HG02588 (cell line): Measurements from ENCODE around the gene RPL19.

Experiments used
- ATAC-seq: cut with Tn5 transposase; IDR thresholded peaks from one replicate; pipeline ENCODE4 v1.9.1; 2021; ENCODE audit warnings: mild to moderate bottlenecking, moderate library complexity; ENCODE audit not compliant: unreplicated experiment

Gene RPL19

GRCh38 chr17:39222866-39223834, 23.1 kb downstream of the RPL19 start:
- ATAC-seq, result no peak

- ATAC-seq, result no peak
Observed at GRCh38 chr17:39223907-39224777, 24.1 kb downstream of the RPL19 start.

GRCh38 chr17:39224778-39225307, 24.8 kb downstream of the RPL19 start:
- no peak for ATAC-seq

- no peak for ATAC-seq
Observed at GRCh38 chr17:39225308-39225958, 25.4 kb downstream of the RPL19 start, which contains the start of gene STAC2. TSS of gene STAC2 (minus strand) at chr17:39225945. CDS start at chr17:39225502, 443 bp downstream.

- no peak for ATAC-seq
Observed at GRCh38 chr17:39225959-39226683, 26.0 kb downstream of the RPL19 start.

GRCh38 chr17:39227364-39227919, 27.4 kb downstream of the RPL19 start:
- ATAC-seq, result no peak

- ATAC-seq, result no peak
Observed at GRCh38 chr17:39229274-39229913, 29.3 kb downstream of the RPL19 start.

- no peak for ATAC-seq
Observed at GRCh38 chr17:39230361-39230760, 30.3 kb downstream of the RPL19 start.

- no peak for ATAC-seq
Observed at GRCh38 chr17:39231091-39231561, 31.0 kb downstream of the RPL19 start.

GRCh38 chr17:39231591-39232551, 31.8 kb downstream of the RPL19 start:
- ATAC-seq, result no peak

- ATAC-seq, result no peak
Observed at GRCh38 chr17:39235555-39236449, 35.7 kb downstream of the RPL19 start.

- ATAC-seq, result no peak
Observed at GRCh38 chr17:39236450-39236927, 36.4 kb downstream of the RPL19 start.

GRCh38 chr17:39236981-39237441, 36.9 kb downstream of the RPL19 start:
- no peak for ATAC-seq

- no peak for ATAC-seq
Observed at GRCh38 chr17:39237586-39237985, 37.5 kb downstream of the RPL19 start.

GRCh38 chr17:39238311-39238972, 38.4 kb downstream of the RPL19 start:
- ATAC-seq, result no peak

- ATAC-seq, result no peak
Observed at GRCh38 chr17:39239640-39240314, 39.7 kb downstream of the RPL19 start.
